GM10266 (cell line): Measurements from ENCODE around the gene ZSCAN2.
"Not testable (repeated sequence)": the region's sequence is repeated elsewhere in the genome, so short reads cannot be mapped to it uniquely, and the experiment has no call there.

Experiments
- DNase-seq: peaks from one replicate; pipeline ENCODE4 v3.0.0; 2012; ENCODE audit errors: extremely low spot score
- CTCF ChIP-seq: IDR thresholded peaks from 2 replicates; pipeline ENCODE4 v1.5.1; 2012; ENCODE audit warnings: mild to moderate bottlenecking, low read depth; ENCODE audit not compliant: control insufficient read depth, insufficient read depth; ENCODE audit errors: missing control alignments

Gene ZSCAN2

GRCh38 chr15:84600687-84601554, at the start of gene ZSCAN2:
TSS of gene ZSCAN2 (plus strand) at chr15:84601009. CDS start at chr15:84603928, 2,919 bp downstream.
- peak; percentile 90 for DNase-seq
- no peak for TF ChIP-seq CTCF

- not testable (repeated sequence) for DNase-seq
Observed at GRCh38 chr15:84551624-84552023, 49.2 kb upstream of the ZSCAN2 start.

- no peak for DNase-seq
- no peak for TF ChIP-seq CTCF
Observed at GRCh38 chr15:84552896-84553295, 47.9 kb upstream of the ZSCAN2 start.

- not testable (repeated sequence) for DNase-seq
Observed at GRCh38 chr15:84556690-84557089, 44.1 kb upstream of the ZSCAN2 start.

- not testable (repeated sequence) for DNase-seq
Observed at GRCh38 chr15:84568021-84568420, 32.8 kb upstream of the ZSCAN2 start.

GRCh38 chr15:84570164-84570735, 30.6 kb upstream of the ZSCAN2 start:
- TF ChIP-seq CTCF, result no peak
- peak; percentile 43 for DNase-seq

- TF ChIP-seq CTCF, result no peak
- no peak for DNase-seq
Observed at GRCh38 chr15:84572231-84572630, 28.6 kb upstream of the ZSCAN2 start.

GRCh38 chr15:84575493-84575892, 25.3 kb upstream of the ZSCAN2 start:
- no peak for DNase-seq
- TF ChIP-seq CTCF, result no peak

- DNase-seq, result not testable (repeated sequence)
Observed at GRCh38 chr15:84577891-84578290, 22.9 kb upstream of the ZSCAN2 start.

GRCh38 chr15:84579261-84579721, 21.5 kb upstream of the ZSCAN2 start:
- not testable (repeated sequence) for DNase-seq

GRCh38 chr15:84581676-84582428, 19.0 kb upstream of the ZSCAN2 start:
- DNase-seq, result not testable (repeated sequence)
